ENCODE data around the gene SEPHS2.

- TF ChIP-seq, protein P1, sequence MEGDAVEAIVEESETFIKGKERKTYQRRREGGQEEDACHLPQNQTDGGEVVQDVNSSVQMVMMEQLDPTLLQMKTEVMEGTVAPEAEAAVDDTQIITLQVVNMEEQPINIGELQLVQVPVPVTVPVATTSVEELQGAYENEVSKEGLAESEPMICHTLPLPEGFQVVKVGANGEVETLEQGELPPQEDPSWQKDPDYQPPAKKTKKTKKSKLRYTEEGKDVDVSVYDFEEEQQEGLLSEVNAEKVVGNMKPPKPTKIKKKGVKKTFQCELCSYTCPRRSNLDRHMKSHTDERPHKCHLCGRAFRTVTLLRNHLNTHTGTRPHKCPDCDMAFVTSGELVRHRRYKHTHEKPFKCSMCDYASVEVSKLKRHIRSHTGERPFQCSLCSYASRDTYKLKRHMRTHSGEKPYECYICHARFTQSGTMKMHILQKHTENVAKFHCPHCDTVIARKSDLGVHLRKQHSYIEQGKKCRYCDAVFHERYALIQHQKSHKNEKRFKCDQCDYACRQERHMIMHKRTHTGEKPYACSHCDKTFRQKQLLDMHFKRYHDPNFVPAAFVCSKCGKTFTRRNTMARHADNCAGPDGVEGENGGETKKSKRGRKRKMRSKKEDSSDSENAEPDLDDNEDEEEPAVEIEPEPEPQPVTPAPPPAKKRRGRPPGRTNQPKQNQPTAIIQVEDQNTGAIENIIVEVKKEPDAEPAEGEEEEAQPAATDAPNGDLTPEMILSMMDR (IDR thresholded peaks at IDR 0.05) = no peak
- TF ChIP-seq EP300 (IDR thresholded peaks at IDR 0.05) (no peak), POLR2A (IDR thresholded peaks at IDR 0.05) (no peak)
Observed at GRCh38 chr16:30474684-30475083, 29.0 kb upstream of the SEPHS2 start.
